Measurements from ENCODE around the gene TTPAL.

- TF ChIP-seq CTCF (conservative IDR thresholded peaks at IDR 0.05 in 1 of 2, IDR thresholded peaks at IDR 0.05 in 1 of 2; ENCODE audit: low read depth in 1 of 2, low read length in 2 of 2) (no peak), EZH2 (IDR thresholded peaks at IDR 0.05; ENCODE audit: low read length, missing control alignments) (no peak)
Measured at GRCh38 chr20:44496976-44497375, 21.3 kb downstream of the TTPAL start.

All from fibroblast of lung (primary cell).